ENCODE data around the gene TMEM168.
"Not testable (repeated sequence)": the region's sequence is repeated elsewhere in the genome, so short reads cannot be mapped to it uniquely, and the experiment has no call there.

TMEM168 gene

GRCh38 chr7:112789817-112790585, at the start of gene TMEM168:
Gene TMEM168 (minus strand): TSS chr7:112790393. CDS start chr7:112784825, 5,568 bp downstream.
- peak; percentile 88 for DNase-seq

DNA sequence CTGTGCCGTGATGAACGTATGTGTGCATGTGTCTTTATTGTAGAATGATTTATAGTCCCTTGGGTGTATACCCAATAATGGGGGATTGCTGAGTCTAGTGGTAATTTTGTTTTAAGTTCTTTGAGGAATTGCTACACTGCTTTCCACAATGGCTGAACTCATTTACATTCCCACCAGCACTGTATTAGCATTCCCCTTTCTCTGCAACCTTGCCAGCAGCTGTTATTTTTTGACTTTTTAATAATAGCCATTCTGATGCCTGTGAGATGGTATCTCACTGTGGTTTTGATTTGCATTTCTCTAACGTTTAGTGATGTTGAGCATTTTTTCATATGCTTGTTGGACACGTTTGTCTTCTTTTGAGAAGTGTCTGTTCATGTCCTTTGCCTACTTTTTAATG, 45.7 kb upstream of the TMEM168 start:
- DNase-seq = not testable (repeated sequence)

DNA sequence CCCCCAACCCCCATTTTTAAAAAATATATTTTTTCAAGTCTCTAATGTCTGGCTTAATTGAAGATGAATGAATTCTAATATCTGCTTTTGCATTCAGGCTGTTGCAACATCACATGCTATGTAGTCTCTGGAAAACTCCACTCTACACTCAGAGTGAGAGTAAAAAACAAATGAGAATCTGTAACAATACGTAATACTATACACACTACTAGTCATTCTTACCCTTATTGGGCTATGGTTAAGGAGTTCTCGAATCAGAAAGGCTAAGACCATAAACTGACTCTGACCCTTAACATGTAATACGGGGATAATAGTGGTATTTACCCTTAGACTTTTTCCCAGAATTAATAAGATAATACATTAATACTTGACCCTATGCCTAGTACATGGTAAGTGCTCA, 42.9 kb upstream of the TMEM168 start:
- no peak for DNase-seq

DNA sequence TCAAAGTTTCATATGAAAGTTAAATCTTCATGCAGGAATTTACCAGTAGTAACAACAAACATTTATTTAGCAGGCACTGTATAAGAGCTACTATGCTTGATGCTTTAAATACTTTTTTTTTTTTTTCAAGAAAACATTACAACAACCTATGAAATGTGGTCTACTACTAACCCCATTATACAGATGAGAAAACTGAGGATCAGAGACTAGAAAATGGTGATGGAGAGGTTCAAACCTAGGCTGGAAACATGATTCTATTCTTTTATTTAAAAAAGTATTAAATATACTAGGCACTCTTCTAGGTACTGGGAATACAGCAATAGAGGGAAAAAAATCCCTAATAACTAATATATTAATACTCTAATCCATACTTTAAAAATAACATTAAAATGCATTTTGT, 40.6 kb upstream of the TMEM168 start:
- DNase-seq = no peak

DNA sequence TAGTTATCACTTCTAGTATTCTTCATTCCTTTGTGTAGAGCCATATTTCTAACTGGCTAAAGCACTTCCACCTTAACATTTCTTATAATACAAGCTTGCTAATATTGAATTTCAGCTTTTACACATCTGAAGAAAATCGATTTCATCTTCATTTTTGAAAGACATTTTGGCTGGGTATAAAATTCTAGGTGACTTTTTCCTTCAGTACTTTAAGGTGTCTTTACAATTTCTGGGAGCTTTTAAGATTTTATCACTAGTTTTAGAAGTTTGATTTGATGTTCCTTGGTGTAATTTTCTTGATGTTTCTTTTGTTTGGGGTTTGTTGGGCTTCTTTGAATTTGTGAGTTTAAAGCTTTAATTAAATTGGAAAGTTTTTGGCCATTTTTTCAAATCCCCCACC, 38.5 kb upstream of the TMEM168 start:
- DNase-seq = no peak

DNA sequence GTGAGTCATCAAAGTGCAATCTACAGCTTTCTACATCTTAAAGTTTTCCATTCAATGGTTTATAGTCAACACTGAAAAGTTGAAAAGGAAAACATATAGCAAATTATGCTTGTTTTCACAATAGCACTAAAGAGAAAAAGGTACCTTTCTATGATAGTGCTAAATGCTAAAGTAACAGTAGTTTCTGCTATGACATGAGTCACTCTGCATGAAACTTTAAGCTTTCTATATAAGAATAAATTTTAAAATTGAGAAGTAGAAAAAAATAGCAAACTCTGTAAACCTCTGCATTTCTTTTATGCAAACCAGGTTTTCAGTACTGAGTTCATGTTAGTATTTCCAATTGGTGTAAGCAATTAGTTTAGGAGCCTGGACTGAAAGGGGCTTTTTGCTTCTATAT, 31.2 kb upstream of the TMEM168 start:
- no peak for DNase-seq

DNA sequence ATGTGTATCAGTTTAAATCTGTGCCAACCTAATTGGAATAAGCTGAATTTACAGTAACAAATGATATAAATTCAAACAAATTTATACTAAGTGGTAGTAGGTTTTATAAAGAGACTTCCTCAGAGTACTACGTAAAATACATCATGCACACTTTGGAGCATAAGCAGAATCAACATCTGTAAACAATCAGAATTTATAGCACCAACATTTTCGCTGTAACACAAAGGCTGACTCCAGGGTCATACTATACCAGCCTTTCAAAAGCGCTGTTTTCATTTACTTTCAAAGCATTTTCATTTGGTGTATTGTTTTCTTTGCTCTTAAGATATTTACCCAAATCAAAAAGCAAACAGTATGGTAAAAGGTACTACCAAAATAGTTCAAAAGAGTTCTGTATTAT, 29.3 kb upstream of the TMEM168 start:
- no peak for DNase-seq

DNA sequence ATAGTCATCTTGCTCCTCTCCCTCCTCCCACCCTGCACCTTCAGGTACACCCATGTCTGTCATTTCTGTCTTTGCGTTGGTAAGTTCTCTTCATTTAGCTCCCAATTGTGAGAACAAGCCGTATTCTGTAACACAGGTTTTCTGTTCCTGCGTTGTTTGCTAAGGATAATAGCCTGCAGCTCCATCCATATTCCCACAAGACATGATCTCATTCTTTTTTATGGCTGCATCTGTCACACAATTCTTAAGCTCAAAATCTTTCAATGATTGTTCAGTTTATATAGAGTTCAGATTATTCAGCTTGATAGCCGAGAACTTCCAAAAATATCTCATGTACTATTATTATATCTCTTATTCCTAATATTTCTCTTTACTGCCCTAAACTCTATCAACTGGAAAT, 16.0 kb upstream of the TMEM168 start:
- no peak for DNase-seq

DNA sequence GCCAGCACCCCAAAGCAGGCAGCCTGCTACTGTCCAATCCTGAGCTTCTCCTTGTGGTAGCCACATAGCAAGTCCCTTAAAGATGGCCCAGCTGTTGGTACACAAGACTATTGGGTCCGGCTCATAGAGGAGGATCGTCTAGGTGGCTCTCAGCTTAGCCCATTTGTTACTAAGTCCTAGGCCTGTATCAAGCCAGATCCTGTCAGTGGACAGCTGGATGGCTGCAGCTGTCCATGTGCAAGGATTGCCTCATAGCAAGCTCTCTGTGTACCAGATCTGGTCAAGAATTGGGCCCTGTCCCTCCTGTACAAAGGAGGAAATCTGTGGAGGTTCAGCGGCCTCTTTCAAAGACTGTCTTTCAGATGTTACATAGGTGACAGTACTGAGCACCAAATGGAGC, 12.2 kb upstream of the TMEM168 start:
- DNase-seq = no peak

GRCh38 chr7:112800486-112800885, 10.3 kb upstream of the TMEM168 start:
- DNase-seq = no peak

DNA sequence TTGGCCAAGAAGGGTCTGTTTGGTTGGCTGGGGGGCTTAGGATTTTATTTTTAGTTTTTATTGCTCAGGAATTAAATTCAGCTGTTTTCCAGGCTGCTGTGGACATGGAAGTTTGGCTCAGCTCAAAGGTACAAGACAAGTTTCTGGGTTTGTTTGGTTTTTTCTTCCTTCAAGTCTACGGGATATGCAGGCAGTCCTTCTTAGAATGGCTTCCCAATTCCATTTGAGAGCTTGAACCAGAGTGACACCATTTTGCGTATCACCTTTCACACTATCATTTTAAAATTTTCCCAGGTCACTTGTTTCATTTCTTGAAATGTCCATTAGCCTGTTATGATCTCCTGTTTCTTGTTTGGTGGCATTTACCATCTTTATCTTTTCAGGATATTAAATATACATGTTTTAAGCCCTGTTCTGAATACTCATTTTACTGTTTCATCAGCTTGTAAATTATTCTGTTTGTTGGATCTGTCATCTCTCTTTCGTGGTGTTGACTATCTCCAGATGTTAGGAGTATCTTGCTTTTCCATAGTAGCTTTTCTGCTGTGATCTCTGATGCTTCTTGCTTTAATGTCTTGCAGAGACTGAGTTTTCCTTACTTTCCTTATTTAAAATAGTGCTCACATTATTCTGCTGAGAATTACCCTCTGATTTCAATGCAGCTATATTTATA, 9.4 kb upstream of the TMEM168 start:
- no peak for DNase-seq

GRCh38 chr7:112798274-112799159, 8.3 kb upstream of the TMEM168 start:
- DNase-seq = no peak

DNA sequence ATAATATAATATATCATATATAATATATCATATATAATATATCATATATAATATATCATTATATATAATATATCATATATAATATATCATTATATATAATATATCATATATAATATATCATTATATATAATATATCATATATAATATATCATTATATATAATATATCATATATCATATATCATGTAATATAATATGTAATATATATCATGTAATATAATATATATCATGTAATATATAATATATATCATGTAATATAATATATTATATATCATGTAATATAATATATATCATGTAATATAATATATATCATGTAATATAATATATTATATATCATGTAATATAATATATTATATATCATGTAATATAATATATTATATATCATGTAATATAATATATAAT, 6.4 kb upstream of the TMEM168 start:
- DNase-seq = not testable (repeated sequence)

DNA sequence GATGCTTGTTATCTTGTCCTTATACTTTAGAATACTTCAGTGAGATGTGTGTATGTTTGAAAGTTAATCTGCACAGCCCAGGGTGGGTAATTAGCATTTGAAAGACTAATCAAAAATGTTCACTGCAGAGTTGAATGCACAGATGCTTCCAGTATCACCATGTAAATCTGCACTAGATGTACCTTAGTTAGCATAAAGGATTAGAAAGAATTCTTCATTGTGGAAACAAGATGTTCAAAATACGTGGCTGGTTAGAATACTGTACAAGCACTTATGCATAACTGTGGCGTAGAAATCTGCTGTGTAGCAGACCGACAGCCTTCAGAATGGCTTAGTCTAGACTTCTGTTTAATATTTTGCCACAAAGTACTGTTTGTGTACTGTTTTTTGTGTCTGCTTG, 2.2 kb upstream of the TMEM168 start:
- peak; percentile 16 for DNase-seq

DNA sequence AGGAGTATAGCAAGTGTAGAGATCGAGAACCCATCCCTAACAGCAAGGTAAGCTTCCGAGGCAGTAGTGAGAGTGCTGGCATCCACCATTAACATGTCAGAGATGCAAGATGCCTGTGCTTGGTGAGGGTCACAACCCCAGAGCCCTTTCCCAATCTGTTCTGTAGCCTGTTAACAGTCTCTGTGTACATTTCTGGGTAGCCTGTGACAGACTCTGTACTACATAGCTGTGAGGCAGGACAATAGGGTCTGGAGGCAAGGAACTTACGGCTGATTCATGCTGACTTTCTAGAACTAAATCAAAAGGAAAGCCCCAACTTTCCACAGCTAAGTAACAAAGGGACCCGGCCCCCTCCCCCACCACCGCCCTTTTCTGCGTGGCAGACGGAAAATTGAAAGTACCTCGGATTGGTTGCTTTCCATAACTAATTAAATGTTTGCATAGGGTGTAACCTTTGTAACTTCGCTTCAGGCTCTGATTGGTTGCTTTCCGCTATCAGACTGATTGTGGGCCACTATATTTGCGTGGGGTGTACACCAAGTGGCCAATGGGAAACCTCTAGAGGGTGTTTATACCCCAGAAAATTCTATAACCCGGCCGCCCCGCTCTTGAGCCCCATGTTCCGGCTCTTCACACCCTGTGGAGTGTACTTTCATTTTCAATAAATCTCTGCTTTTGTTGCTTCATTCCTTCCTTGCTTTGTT, 1.4 kb upstream of the TMEM168 start:
- no peak for DNase-seq

DNA sequence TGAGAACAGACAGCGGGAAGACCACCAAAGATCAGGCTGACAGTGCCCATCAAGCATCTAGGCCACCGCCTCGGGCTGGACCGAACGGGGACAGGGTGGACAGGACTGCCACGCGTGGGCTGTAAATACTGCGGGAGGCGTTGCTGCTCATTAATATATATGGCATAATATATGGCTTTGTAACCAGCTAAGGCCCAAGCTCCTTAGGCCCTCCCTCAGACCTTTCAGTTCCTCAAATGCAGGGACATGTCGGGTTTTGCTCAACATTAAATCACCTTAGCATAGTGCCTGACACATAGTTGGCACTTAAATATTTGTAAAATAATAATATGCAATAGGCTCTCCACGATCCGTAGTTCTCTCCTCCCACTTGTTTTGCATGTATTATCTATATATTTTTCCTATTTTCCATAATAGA, 402 bp upstream of the TMEM168 start:
- DNase-seq = no peak

DNA sequence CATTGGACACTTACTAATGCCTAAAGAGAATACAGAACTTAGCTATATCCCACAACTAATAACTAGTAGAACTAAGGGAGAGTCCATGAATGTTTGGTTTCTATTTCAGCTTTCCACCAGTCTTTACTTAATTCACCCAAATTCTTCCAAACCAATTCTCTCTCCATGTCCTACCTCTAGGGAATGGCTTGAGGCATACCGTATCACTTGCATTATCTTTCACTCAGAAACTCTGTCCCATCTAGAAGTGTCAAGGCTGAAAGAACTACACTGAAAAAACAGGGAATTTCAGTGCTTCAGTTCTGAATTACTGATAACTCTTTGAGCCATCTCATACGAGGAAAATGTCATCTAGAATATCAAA, 758 bp downstream of the TMEM168 start:
- DNase-seq = no peak

- DNase-seq = peak; percentile 9
These were observed 1.3 kb downstream of the TMEM168 start for GRCh38 chr7:112788778-112789343.

DNA sequence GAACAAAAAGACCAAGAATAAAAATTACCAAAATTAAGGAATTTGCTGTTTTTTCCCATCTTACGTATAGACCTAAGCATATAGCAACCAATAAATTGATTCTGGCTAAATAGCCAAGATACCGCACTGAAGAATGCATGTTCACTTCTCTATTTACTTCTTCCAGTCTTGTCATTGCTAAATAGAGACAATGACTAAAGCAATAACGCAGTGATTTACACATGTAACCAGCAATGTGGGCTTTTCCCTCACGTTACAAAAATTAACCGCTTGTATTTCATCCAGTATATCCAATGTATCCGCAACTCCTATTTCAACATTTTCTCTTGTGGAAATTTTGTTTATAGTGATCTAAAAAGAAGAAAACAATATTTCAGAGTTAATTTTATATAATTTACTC, 5.6 kb downstream of the TMEM168 start:
- no peak for DNase-seq

GRCh38 chr7:112782498-112782897, 7.7 kb downstream of the TMEM168 start:
- DNase-seq = no peak

DNA sequence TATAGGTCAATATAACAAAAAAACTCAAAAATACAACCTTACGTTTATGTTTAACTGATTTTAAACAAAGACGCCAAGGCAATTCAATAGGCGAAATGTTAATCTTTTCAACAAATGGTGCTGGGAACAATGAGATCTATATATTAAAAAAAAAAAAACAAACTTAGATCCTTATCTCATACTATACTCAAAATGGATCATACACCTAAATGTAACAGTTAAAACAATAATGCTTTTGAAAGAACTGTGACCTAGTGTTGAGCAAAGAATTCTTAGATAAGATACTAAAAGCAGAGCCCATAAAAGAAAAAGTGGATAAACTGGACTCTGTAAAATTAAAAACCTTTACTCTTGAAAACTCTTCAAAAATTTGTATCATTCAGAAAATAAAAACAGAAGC, 8.6 kb downstream of the TMEM168 start:
- no peak for DNase-seq

GRCh38 chr7:112781110-112781509, 9.1 kb downstream of the TMEM168 start:
- DNase-seq = no peak

DNA sequence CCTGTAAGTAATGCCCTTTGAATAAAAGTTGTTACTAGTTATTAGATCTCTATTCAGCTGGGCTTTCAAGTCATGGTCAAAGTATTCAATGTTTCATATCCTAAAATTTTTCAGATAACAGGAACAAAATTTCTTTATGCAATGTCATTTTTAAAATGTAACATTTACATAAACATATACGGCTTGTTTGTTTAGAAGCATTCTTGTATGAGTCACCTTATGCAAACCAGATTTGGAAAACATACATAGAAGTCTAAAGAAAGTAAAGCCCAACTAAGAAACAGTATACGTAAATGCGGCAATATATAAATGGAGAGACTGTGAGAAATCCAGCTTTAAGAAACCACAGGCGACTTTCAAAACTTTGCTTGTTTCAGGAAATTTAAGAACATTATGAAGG, 10.5 kb downstream of the TMEM168 start:
- no peak for DNase-seq
